Measurements from ENCODE around the gene TXNDC8. TPM values are rescaled to one million over a fixed set of nuclear protein-coding genes. Genes with fewer than 3 reads are reported as not detected.
"Not testable (repeated sequence)": the region's sequence is repeated elsewhere in the genome, so short reads cannot be mapped to it uniquely, and the experiment has no call there.

The TXNDC8 gene
- total and polyA plus RNA-seq, 2 donors, result not detected

DNA sequence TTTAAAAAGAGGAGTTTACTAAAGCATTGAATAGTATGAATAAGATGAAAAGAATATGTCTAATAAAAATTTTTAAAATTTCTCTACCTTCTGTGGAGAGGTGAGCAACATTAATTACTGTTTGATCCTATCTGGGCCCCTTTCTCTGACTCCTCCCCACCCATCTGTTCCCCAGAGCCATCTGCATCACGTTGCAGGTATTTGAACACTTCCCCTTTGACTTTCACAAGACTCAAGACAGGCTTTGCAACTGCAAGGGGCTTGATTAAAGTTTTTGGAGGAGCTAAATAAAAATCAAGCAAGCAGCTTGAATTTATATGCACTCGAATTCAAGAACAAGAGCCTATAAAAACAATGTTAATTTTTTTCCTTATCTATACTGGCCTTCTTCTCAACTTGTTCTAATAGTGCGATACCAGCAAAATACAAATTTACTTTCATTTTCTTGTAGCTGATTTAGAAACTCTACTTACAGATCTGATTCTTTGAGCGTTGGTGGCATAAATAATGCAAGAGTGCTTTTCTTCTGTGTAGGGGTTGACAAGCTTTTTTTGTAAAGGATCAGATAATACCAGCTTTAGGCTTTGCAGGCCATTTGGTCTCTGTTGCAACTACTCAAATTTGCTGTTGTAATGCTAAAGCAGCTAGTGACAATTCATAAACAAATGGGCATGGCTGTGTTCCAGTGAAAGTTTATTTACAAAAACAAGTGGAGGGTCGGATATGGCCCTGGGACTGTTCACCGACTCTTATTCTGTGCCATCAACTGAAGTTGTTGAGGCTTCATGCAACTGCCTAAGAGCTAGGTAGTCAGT is 21.2 kb downstream of the TXNDC8 start:
- Histone ChIP-seq H3K27ac (ENCODE audit: low read depth) (no peak overlapping the region), H3K4me3 (ENCODE audit: low read depth, low read length) (peak overlapping the region; percentile 18), H3K36me3 (ENCODE audit: insufficient read depth) (no peaks in the 10 kb centered on the region), H3K4me1 (ENCODE audit: insufficient read depth) (no peaks in the 10 kb centered on the region)
- DNase-seq (ENCODE audit: extremely low spot score), result peak; percentile 26
- 31% methylated on average over 6 of the region's 6 CpGs for WGBS

- H3K27ac ChIP-seq (ENCODE audit: low read depth); H3K4me1 ChIP-seq (ENCODE audit: insufficient read depth); DNase-seq (ENCODE audit: extremely low spot score); H3K4me3 ChIP-seq (ENCODE audit: low read depth, low read length); H3K36me3 ChIP-seq (ENCODE audit: insufficient read depth): not testable (repeated sequence)
- 96% methylated on average over 2 of the region's 2 CpGs for WGBS
These were observed 25.7 kb downstream of the TXNDC8 start for GRCh38 chr9:110311978-110312377.

DNA sequence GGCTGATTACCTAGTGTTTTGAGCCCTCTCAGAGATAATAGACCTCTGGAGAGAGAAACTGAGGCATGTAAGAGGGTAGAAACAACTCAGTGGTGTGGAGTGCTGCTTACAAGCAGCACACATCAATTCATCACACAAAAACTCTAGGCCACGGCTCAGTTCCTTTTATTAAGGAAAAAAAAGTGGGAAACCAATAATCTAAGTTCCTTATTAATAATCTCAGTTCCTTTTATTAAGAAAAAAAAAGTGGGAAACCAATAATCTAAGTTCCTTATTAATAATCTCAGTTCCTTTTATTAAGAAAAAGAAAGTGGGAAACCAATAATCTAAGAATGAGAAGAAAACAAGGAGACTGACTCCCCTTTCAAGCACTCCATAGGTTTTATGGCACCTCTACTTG is 28.0 kb downstream of the TXNDC8 start:
- H3K4me3 ChIP-seq (ENCODE audit: low read depth, low read length), result no peak overlapping the region
- no peaks in the 10 kb centered on the region for H3K4me1 ChIP-seq (ENCODE audit: insufficient read depth)
- DNase-seq (ENCODE audit: extremely low spot score), result no peak
- H3K36me3 ChIP-seq (ENCODE audit: insufficient read depth), result no peaks in the 10 kb centered on the region
- no peak overlapping the region for H3K27ac ChIP-seq (ENCODE audit: low read depth)
- WGBS, result 83% methylated on average over 1 of the region's 1 CpG

- 67% methylated on average over 4 of the region's 4 CpGs for WGBS
- H3K4me1 ChIP-seq (ENCODE audit: insufficient read depth), result no peaks in the 10 kb centered on the region
- no peaks in the 10 kb centered on the region for H3K36me3 ChIP-seq (ENCODE audit: insufficient read depth)
- no peak overlapping the region for H3K27ac ChIP-seq (ENCODE audit: low read depth)
- H3K4me3 ChIP-seq (ENCODE audit: low read depth, low read length), result no peak overlapping the region
- DNase-seq (ENCODE audit: extremely low spot score), result no peak
These were observed 29.0 kb downstream of the TXNDC8 start for GRCh38 chr9:110308633-110309038.

- Histone ChIP-seq H3K4me1 (ENCODE audit: insufficient read depth) (no peaks in the 10 kb centered on the region), H3K4me3 (ENCODE audit: low read depth, low read length) (no peak overlapping the region), H3K36me3 (ENCODE audit: insufficient read depth) (no peaks in the 10 kb centered on the region), H3K27ac (ENCODE audit: low read depth) (no peak overlapping the region)
- 36% methylated on average over 1 of the region's 1 CpG for whole genome bisulfite sequencing
- no peak for DNase-seq (ENCODE audit: extremely low spot score)
These were observed 30.5 kb downstream of the TXNDC8 start for GRCh38 chr9:110307191-110307590.

GRCh38 chr9:110303133-110303532 is 34.5 kb downstream of the TXNDC8 start:
- Histone ChIP-seq H3K4me1 (ENCODE audit: insufficient read depth) (no peaks in the 10 kb centered on the region), H3K4me3 (ENCODE audit: low read depth, low read length) (no peak overlapping the region), H3K27ac (ENCODE audit: low read depth) (no peak overlapping the region), H3K36me3 (ENCODE audit: insufficient read depth) (no peaks in the 10 kb centered on the region)
- no peak for DNase-seq (ENCODE audit: extremely low spot score)
- WGBS, result 67% methylated on average over 1 of the region's 1 CpG

DNA sequence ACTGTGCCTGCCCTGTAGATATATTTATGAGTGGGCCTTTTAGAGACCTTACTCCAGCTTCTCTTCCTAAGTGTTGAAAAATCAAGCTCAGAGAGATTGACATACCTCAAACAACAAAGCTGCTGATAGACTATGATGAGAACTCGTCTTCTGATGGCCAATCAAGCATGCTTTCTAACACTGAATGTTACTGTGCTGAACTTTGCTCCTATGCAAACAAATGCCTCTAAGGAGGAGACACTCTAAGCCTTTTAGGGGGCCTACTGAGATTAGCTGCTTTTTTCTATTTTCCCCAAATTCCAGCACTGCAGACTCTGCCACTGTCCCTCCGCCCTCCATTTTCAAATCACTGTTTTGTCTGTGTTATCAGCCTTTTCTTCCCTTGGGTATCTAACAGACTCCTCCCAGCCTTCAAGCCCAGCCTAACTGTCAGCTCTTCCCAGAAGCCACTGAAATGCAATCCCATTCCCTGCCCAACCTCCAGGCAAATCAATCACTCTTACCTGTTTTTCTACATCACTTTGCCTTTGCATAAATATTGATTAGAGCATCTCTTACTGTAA is 39.5 kb downstream of the TXNDC8 start:
- Histone ChIP-seq H3K4me1 (ENCODE audit: insufficient read depth) (no peaks in the 10 kb centered on the region), H3K27ac (ENCODE audit: low read depth) (no peak overlapping the region), H3K4me3 (ENCODE audit: low read depth, low read length) (no peak overlapping the region), H3K36me3 (ENCODE audit: insufficient read depth) (no peaks in the 10 kb centered on the region)
- no peak for DNase-seq (ENCODE audit: extremely low spot score)
- WGBS, result 65% methylated on average over 2 of the region's 2 CpGs

GRCh38 chr9:110293248-110293647 is 44.4 kb downstream of the TXNDC8 start:
- Histone ChIP-seq H3K4me3 (ENCODE audit: low read depth, low read length) (no peak overlapping the region), H3K27ac (ENCODE audit: low read depth) (no peak overlapping the region), H3K36me3 (ENCODE audit: insufficient read depth) (no peaks in the 10 kb centered on the region), H3K4me1 (ENCODE audit: insufficient read depth) (no peaks in the 10 kb centered on the region)
- WGBS, result 85% methylated on average over 1 of the region's 1 CpG
- no peak for DNase-seq (ENCODE audit: extremely low spot score)

GRCh38 chr9:110291921-110292557 is 45.6 kb downstream of the TXNDC8 start:
- Histone ChIP-seq H3K27ac (ENCODE audit: low read depth) (no peak overlapping the region), H3K4me3 (ENCODE audit: low read depth, low read length) (no peak overlapping the region), H3K36me3 (ENCODE audit: insufficient read depth) (no peaks in the 10 kb centered on the region), H3K4me1 (ENCODE audit: insufficient read depth) (no peaks in the 10 kb centered on the region)
- WGBS, result 89% methylated on average over 28 of the region's 28 CpGs
- no peak for DNase-seq (ENCODE audit: extremely low spot score)

- 74% methylated on average over 1 of the region's 1 CpG for WGBS
- no peak for DNase-seq (ENCODE audit: extremely low spot score)
These were observed 47.7 kb downstream of the TXNDC8 start for GRCh38 chr9:110290001-110290400.

DNA sequence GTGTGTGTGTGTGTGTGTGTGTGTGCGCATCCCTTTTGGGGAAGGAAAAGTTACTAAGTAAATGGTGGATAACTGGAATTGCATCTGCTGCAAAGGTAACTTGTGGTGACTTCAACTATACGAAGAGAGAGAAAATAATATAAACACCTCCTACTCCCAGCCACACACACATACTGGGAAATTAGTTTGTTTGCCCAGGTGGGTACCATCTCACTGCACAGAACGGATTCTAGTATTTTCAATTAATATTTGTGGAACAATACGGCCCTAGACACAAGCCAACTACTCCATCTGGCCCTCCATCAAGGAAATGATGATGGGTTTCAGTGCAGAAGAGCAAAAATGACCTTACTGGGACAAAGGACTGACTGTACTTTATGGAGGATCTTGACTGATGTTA is 49.2 kb downstream of the TXNDC8 start:
- H3K4me1 ChIP-seq (ENCODE audit: insufficient read depth), result no peaks in the 10 kb centered on the region
- WGBS, result 82% methylated on average over 4 of the region's 4 CpGs
- no peak for DNase-seq (ENCODE audit: extremely low spot score)
- no peaks in the 10 kb centered on the region for H3K36me3 ChIP-seq (ENCODE audit: insufficient read depth)
- no peak overlapping the region for H3K27ac ChIP-seq (ENCODE audit: low read depth)
- H3K4me3 ChIP-seq (ENCODE audit: low read depth, low read length), result no peak overlapping the region

More at GRCh38 chr9:110290001-110290400, 47.7 kb downstream of the TXNDC8 start:
- H3K27ac ChIP-seq (ENCODE audit: low read depth), result no peak overlapping the region
- no peaks in the 10 kb centered on the region for H3K4me1 ChIP-seq (ENCODE audit: insufficient read depth)
- H3K36me3 ChIP-seq (ENCODE audit: insufficient read depth), result no peaks in the 10 kb centered on the region
- no peak overlapping the region for H3K4me3 ChIP-seq (ENCODE audit: low read depth, low read length)

DNA sequence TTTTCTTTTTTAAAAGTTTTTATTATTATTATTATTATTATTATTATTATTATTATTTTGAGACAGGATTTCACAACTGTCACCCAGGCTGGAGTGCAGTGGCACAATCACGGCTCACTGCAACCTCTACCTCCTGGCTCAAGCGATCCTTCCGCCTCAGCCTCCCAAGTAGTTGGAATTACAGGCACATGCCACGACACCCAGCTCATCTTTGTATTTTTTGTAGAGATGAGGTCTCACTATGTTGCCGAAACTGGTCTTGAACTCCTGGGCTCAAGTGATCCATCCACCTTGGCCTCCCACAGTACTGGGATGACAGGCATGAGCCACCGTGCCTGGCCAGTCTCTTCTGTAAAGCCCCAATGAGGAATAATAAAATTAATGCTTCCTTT is 50.4 kb downstream of the TXNDC8 start:
- Histone ChIP-seq H3K4me1 (ENCODE audit: insufficient read depth) (no peaks in the 10 kb centered on the region), H3K4me3 (ENCODE audit: low read depth, low read length) (no peak overlapping the region), H3K36me3 (ENCODE audit: insufficient read depth) (no peaks in the 10 kb centered on the region), H3K27ac (ENCODE audit: low read depth) (no peak overlapping the region)
- 90% methylated on average over 6 of the region's 6 CpGs for WGBS
- no peak for DNase-seq (ENCODE audit: extremely low spot score)

GRCh38 chr9:110284211-110284844 is 53.3 kb downstream of the TXNDC8 start:
- H3K4me1 ChIP-seq (ENCODE audit: insufficient read depth), result no peaks in the 10 kb centered on the region
- H3K36me3 ChIP-seq (ENCODE audit: insufficient read depth), result no peaks in the 10 kb centered on the region
- no peak for DNase-seq (ENCODE audit: extremely low spot score)
- 85% methylated on average over 6 of the region's 6 CpGs for WGBS
- H3K27ac ChIP-seq (ENCODE audit: low read depth), result peak overlapping the region; percentile 38
- H3K4me3 ChIP-seq (ENCODE audit: low read depth, low read length), result no peak overlapping the region

- Histone ChIP-seq H3K4me3 (ENCODE audit: low read depth, low read length) (no peak overlapping the region), H3K27ac (ENCODE audit: low read depth) (no peak overlapping the region), H3K36me3 (ENCODE audit: insufficient read depth) (no peaks in the 10 kb centered on the region), H3K4me1 (ENCODE audit: insufficient read depth) (no peaks in the 10 kb centered on the region)
- DNase-seq (ENCODE audit: extremely low spot score), result peak; percentile 6
- 68% methylated on average over 1 of the region's 1 CpG for WGBS
These were observed 53.9 kb downstream of the TXNDC8 start for GRCh38 chr9:110283751-110284150.
